Measurements from ENCODE around the gene CLCN2.

The CLCN2 gene

GRCh38 chr3:184361532-184361931, at the start of gene CLCN2, which contains the start of gene POLR2H:
CLCN2 (minus strand) TSS chr3:184361605; CDS start chr3:184361479, 126 bp downstream.
POLR2H (plus strand) TSS chr3:184361710; CDS start chr3:184363493, 1,783 bp downstream.
- no peak for DNase-seq (ENCODE audit: low spot score)

- no peak for DNase-seq (ENCODE audit: low spot score)
These were observed 48.6 kb upstream of the CLCN2 start for GRCh38 chr3:184409946-184410500.

- no peak for DNase-seq (ENCODE audit: low spot score)
These were observed 48.0 kb upstream of the CLCN2 start for GRCh38 chr3:184409331-184409926.

- no peak for DNase-seq (ENCODE audit: low spot score)
These were observed 43.9 kb upstream of the CLCN2 start for GRCh38 chr3:184405075-184406030.

- DNase-seq (ENCODE audit: low spot score) = no peak
These were observed 38.0 kb upstream of the CLCN2 start for GRCh38 chr3:184399410-184399809.

GRCh38 chr3:184395320-184395660, 33.9 kb upstream of the CLCN2 start:
- DNase-seq (ENCODE audit: low spot score) = no peak

- DNase-seq (ENCODE audit: low spot score) = no peak
These were observed 29.9 kb upstream of the CLCN2 start for GRCh38 chr3:184391266-184391665.

- no peak for DNase-seq (ENCODE audit: low spot score)
These were observed 28.6 kb upstream of the CLCN2 start for GRCh38 chr3:184389935-184390528.

- DNase-seq (ENCODE audit: low spot score) = no peak
These were observed 28.0 kb upstream of the CLCN2 start for GRCh38 chr3:184389384-184389783.

- DNase-seq (ENCODE audit: low spot score) = no peak
These were observed 27.5 kb upstream of the CLCN2 start for GRCh38 chr3:184388936-184389230.

GRCh38 chr3:184388164-184388935, 26.9 kb upstream of the CLCN2 start:
- DNase-seq (ENCODE audit: low spot score) = no peak

GRCh38 chr3:184387174-184387714, 25.8 kb upstream of the CLCN2 start:
- DNase-seq (ENCODE audit: low spot score) = no peak

GRCh38 chr3:184386047-184386806, 24.8 kb upstream of the CLCN2 start:
- DNase-seq (ENCODE audit: low spot score) = no peak

- DNase-seq (ENCODE audit: low spot score) = no peak
These were observed 23.5 kb upstream of the CLCN2 start for GRCh38 chr3:184384856-184385422.

- DNase-seq (ENCODE audit: low spot score) = no peak
These were observed 22.9 kb upstream of the CLCN2 start for GRCh38 chr3:184384342-184384741.

- DNase-seq (ENCODE audit: low spot score) = no peak
These were observed 21.8 kb upstream of the CLCN2 start for GRCh38 chr3:184383033-184383740.

GRCh38 chr3:184382326-184383032, 21.1 kb upstream of the CLCN2 start:
- DNase-seq (ENCODE audit: low spot score) = no peak

GRCh38 chr3:184381261-184382224, 20.1 kb upstream of the CLCN2 start:
- no peak for DNase-seq (ENCODE audit: low spot score)
